AG09309 (cell line): Measurements from ENCODE around the gene LRRC61.

ENCODE experiments used
- DNase-seq: peaks from one replicate; pipeline ENCODE4 v3.0.0-alpha.2; 2010; ENCODE audit warnings: low read depth
- H3K4me3 ChIP-seq: 2 replicates; pipeline ENCODE4 v1.5.1; 2011; ENCODE audit warnings: mild to moderate bottlenecking, low read depth, low read length, moderate library complexity; ENCODE audit not compliant: control insufficient read depth
- TF ChIP-seq, protein P1 (sequence below): IDR thresholded peaks from 2 replicates; pipeline ENCODE4 v1.5.1; 2011; ENCODE audit warnings: mild to moderate bottlenecking, low read depth, low read length, inconsistent platforms; ENCODE audit not compliant: insufficient read depth, control insufficient read depth; ENCODE audit errors: missing control alignments

The LRRC61 gene

DNA sequence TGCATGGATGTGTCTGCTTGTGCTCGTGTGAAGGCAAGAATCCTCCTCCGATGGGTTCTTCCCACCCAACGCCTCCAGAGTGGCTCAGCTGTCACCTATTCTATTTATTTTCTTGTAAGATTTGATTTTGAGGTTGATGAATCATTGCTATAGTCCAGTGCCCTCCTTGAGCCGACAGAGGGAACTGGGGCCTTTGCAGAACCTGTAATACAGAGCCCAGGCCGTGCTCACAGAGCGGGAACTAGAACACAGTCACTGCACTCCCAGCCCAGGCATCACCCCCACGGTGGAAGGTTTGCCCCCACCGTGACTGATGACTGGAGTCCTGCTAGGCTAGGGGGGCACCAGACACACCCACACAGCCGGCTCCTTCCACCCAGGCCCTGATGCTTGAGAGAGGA is 16.3 kb downstream of the LRRC61 start:
- DNase-seq, result no peak
- TF ChIP-seq, protein P1, sequence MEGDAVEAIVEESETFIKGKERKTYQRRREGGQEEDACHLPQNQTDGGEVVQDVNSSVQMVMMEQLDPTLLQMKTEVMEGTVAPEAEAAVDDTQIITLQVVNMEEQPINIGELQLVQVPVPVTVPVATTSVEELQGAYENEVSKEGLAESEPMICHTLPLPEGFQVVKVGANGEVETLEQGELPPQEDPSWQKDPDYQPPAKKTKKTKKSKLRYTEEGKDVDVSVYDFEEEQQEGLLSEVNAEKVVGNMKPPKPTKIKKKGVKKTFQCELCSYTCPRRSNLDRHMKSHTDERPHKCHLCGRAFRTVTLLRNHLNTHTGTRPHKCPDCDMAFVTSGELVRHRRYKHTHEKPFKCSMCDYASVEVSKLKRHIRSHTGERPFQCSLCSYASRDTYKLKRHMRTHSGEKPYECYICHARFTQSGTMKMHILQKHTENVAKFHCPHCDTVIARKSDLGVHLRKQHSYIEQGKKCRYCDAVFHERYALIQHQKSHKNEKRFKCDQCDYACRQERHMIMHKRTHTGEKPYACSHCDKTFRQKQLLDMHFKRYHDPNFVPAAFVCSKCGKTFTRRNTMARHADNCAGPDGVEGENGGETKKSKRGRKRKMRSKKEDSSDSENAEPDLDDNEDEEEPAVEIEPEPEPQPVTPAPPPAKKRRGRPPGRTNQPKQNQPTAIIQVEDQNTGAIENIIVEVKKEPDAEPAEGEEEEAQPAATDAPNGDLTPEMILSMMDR, result no peak
- H3K4me3 ChIP-seq, result no peak overlapping the region

DNA sequence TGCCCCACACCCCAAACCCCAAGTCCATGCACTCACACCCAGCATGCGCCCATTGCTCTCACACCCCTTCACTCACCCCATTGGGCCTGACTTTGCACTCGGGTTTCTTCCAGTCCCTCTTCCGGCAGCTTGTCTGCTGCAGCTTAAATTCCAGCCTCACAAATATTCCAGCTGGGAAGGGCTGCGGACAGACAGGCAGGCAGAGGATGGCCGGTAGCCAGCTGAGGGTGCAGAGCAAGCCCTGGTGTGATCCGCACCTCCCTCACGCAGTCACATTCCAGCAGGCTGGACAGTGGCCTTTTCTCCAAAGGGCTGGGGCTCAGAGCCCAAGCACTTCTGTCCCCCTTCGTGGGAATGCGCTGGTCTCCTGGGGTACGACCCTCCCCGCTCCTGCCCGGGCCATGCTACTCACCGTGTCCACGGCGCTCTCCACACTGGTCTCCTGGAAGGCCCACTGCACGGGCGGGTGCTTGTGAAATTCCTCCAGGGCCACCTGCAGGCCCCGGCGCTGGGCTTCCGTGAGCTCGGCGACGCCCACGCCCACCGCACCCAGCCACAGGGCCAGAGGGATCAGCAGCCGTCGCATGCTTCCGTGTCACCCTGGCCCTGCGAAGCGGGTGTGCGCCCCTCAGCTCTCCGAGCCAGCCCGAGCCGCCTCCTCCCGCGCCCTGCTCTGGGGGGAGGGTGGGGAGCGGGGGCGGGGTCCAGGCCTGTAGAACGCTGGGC is 17.0 kb downstream of the LRRC61 start:
- H3K4me3 ChIP-seq, result no peak overlapping the region
- TF ChIP-seq, protein P1, result no peak
- no peak for DNase-seq

DNA sequence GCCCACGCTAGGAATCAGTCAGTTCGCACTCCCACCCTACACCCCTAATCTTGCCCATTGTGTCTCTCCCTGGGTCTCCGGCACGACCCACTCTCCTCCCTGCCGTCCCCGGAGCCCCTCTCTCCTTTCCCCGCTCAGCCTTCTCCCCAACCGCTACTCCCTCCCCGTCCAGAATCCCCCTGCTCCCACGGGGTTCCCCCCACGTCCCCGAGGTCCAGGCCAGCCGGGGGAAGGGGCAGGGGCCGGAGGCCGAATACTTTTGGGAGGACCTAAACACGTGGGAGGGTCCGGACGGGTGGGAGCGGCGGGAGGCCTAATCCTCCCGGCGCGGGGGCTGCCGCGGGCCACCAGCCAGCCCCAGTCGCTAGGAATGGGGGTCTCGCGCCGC is 17.7 kb downstream of the LRRC61 start:
- no peak overlapping the region for H3K4me3 ChIP-seq
- TF ChIP-seq, protein P1, result no peak
- no peak for DNase-seq

DNA sequence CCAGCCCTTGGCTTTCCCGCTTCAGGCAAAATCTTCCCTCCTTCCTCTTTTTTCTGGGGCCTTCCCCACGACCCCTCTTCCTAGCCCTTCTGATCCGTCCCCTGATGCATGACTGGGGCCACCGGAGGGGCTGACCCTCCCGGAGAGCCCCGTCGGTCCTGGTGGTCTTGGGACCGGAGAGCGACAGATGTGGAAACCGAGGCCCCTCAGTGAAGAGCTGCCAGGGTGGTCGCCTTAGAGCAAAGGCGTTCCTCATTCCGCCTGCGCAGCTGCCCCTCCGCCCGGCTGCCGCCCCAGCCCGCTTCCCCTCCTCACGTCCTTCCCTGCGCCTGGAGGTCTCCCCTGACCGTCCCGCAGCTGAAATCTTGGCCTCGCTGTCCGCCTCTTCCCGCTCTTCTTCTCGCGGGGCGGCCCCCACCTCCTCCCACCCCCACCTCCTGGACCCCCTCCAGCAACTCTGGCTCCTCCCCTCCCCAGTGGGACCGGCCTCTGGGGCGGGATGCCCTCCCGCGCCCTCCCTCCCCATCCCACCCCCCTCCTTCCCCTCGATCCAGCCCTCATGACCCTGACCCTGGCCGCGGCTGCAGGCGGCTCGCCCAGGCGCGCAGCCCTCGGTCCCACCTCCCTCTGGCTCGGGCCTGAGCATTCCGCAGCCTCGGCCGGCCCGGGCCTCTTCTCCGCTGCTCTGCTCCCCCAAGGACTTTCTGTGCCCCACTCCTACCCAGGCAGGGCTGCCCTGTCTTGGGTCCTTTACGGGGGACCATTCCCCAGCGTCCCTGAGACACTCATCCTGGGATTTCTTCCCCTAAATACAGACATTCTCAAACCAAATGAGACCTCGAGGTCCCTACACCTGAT is 18.3 kb downstream of the LRRC61 start, which contains the start of gene RARRES2:
Gene RARRES2 (minus strand): TSS at position 367 of the 858 bp plus-strand sequence. CDS start 1,020 bp downstream, outside the sequence.
- TF ChIP-seq, protein P1, result no peak
- DNase-seq, result no peak
- no peak within 1 kb of the TSS for H3K4me3 ChIP-seq

DNA sequence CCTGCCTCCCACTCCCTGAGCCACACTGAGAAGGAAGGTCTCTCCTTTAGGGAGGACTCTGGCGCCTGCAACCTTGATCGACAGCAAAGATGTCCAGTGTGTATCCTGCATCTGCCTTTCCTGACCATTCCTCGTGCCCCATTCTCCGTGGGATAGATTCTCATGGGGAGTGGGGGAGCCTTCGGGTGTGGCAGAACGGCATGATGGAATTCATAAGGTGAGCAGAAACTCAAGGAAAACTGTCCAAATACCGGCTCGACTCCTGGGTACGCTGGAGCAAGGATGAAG is 18.9 kb downstream of the LRRC61 start:
- TF ChIP-seq, protein P1, result no peak
- no peak for DNase-seq
- H3K4me3 ChIP-seq, result no peak overlapping the region

DNA sequence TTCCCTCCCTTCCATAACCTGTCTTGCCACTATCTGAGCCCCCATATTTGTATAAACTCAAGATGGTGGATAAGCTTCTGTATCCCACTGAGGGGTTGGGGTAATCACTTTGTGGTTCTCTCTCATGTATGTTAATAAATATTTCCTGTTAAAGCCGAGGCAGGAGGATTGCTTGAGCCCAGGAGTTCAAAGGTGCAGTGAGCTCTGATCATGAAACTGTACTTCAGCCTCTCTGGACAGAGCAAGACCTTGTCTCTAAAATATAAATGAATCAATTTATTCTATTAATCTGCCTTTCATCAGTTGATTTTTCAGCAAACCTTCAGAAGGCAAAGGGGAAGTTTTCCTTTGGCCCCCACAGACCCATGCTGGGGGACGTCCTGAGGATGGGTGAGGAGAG is 20.1 kb downstream of the LRRC61 start:
- DNase-seq, result no peak
- no peak overlapping the region for H3K4me3 ChIP-seq
- TF ChIP-seq, protein P1, result no peak
